Neural progenitor cell (in vitro differentiated cells): ENCODE data around the gene PPP2R2D. TPM values are rescaled to one million over a fixed set of nuclear protein-coding genes. Genes with fewer than 3 reads are reported as not detected.

Experiments
- DNase-seq: peaks from one replicate; pipeline ENCODE4 v3.0.0-alpha.2; 2016; ENCODE audit warnings: low spot score
- H2AFZ ChIP-seq: fragments of 200-600 bp; sonication (generic); replicated peaks from 2 replicates; pipeline ENCODE4 v1.6.1; 2016; ENCODE audit warnings: antibody characterized with exemption
- H3F3A ChIP-seq: fragments of 200-600 bp; sonication (generic); 2 replicates; pipeline ENCODE4 v1.6.1; 2016; ENCODE audit warnings: antibody characterized with exemption, low read depth
- H3K27ac ChIP-seq: fragments of 200-600 bp; sonication (generic); 2 replicates; pipeline ENCODE4 v1.5.1; 2016; ENCODE audit warnings: mild to moderate bottlenecking
- H3K27me3 ChIP-seq: fragments of 200-600 bp; sonication (generic); 2 replicates; pipeline ENCODE4 v1.6.1; 2016; ENCODE audit warnings: mild to moderate bottlenecking, moderate library complexity
- H3K36me3 ChIP-seq: fragments of 200-600 bp; sonication (generic); 2 replicates; pipeline ENCODE4 v1.5.1; 2016
- H3K4me1 ChIP-seq: fragments of 200-600 bp; sonication (generic); 2 replicates; pipeline ENCODE4 v1.6.1; 2016; ENCODE audit warnings: mixed run types
- H3K4me2 ChIP-seq: fragments of 200-600 bp; sonication (generic); 2 replicates; pipeline ENCODE4 v1.6.1; 2016
- H3K4me3 ChIP-seq: fragments of 200-600 bp; sonication (generic); 2 replicates; pipeline ENCODE4 v1.5.1; 2016
- H3K79me2 ChIP-seq: fragments of 200-600 bp; sonication (generic); 2 replicates; pipeline ENCODE4 v1.6.1; 2016; ENCODE audit warnings: low read depth
- H3K9ac ChIP-seq: fragments of 200-600 bp; sonication (generic); 2 replicates; pipeline ENCODE4 v1.6.1; 2016
- H3K9me3 ChIP-seq: fragments of 200-600 bp; sonication (generic); 2 replicates; pipeline ENCODE4 v1.5.1; 2016; ENCODE audit warnings: low read depth
- H4K20me1 ChIP-seq: fragments of 200-600 bp; sonication (generic); 2 replicates; pipeline ENCODE4 v1.6.1; 2016; ENCODE audit warnings: low read depth
- H3K27ac Mint-ChIP-seq: 3 replicates; pipeline ENCODE4 v1.8.0; 2021; ENCODE audit warnings: mixed read lengths
- H3K27me3 Mint-ChIP-seq: 2 replicates; pipeline ENCODE4 v1.8.0; 2022; ENCODE audit warnings: low read depth, mild to moderate bottlenecking, inconsistent platforms, moderate library complexity, mixed read lengths; ENCODE audit not compliant: insufficient read depth
- H3K36me3 Mint-ChIP-seq: 3 replicates; pipeline ENCODE4 v1.8.0; 2021; ENCODE audit warnings: mixed read lengths
- H3K4me1 Mint-ChIP-seq: 3 replicates; pipeline ENCODE4 v1.8.0; 2021; ENCODE audit warnings: mixed read lengths
- H3K4me3 Mint-ChIP-seq: 3 replicates; pipeline ENCODE4 v1.8.0; 2021; ENCODE audit warnings: mild to moderate bottlenecking, moderate library complexity, mixed read lengths
- H3K9me3 Mint-ChIP-seq: 3 replicates; pipeline ENCODE4 v1.8.0; 2020; ENCODE audit warnings: mixed read lengths
- CTCF ChIP-seq: fragments of 200-600 bp; sonication (generic); IDR thresholded peaks from 2 replicates; pipeline ENCODE4 v1.5.1; 2017; ENCODE audit warnings: antibody characterized with exemption, mild to moderate bottlenecking
- EZH2 ChIP-seq: fragments of 200-600 bp; sonication (generic); IDR thresholded peaks from 2 replicates; pipeline ENCODE4 v1.6.1; 2017; ENCODE audit warnings: antibody characterized with exemption, mild to moderate bottlenecking, moderate library complexity
- EZH2phosphoT487 ChIP-seq: fragments of 200-600 bp; sonication (generic); IDR thresholded peaks from 2 replicates; pipeline ENCODE4 v1.6.1; 2017; ENCODE audit warnings: antibody characterized with exemption
- total RNA-seq: library from RNA; depleted of rRNA; stranded (reverse); fragments of >200 nt; gene quantifications from 2 replicates; pipeline ENCODE4 v1.2.3, GENCODE V29; 2015; ENCODE audit warnings: low replicate concordance

The PPP2R2D gene
- total RNA-seq, 1 donor from 2014 or later, result 28.1 TPM

GRCh38 chr10:131896403-131896802 lies 4.4 kb upstream of the PPP2R2D start:
- Mint-ChIP-seq H3K27ac (no peak overlapping the region), H3K4me3 (no peak overlapping the region)

GRCh38 chr10:131897297-131897899 lies 3.4 kb upstream of the PPP2R2D start:
- H3K4me1 ChIP-seq, result peaks cover 6% of the 10 kb centered on the region
- no peaks in the 10 kb centered on the region for H3K36me3 Mint-ChIP-seq
- no peaks in the 10 kb centered on the region for H3K9me3 Mint-ChIP-seq
- peaks cover 10% of the 10 kb centered on the region for H4K20me1 ChIP-seq
- H3K27ac Mint-ChIP-seq, result no peak overlapping the region
- peaks cover 3% of the 10 kb centered on the region for H3F3A ChIP-seq
- no peak overlapping the region for H3K27ac ChIP-seq
- H2AFZ ChIP-seq, result no peak overlapping the region
- no peaks in the 10 kb centered on the region for H3K36me3 ChIP-seq
- H3K4me1 Mint-ChIP-seq, result peaks cover 17% of the 10 kb centered on the region
- no peaks in the 10 kb centered on the region for H3K9me3 ChIP-seq
- no peak overlapping the region for H3K9ac ChIP-seq
- no peak overlapping the region for H3K4me2 ChIP-seq
- H3K79me2 ChIP-seq, result peaks cover 13% of the 10 kb centered on the region
- no peak for TF ChIP-seq EZH2
- no peak for TF ChIP-seq EZH2phosphoT487
- no peak for TF ChIP-seq CTCF
- peaks cover 21% of the 10 kb centered on the region for H3K27me3 ChIP-seq
- DNase-seq, result no peak
- H3K4me3 ChIP-seq, result no peak overlapping the region
- H3K4me3 Mint-ChIP-seq, result peak overlapping the region; percentile 33
- peaks cover 21% of the 10 kb centered on the region for H3K27me3 Mint-ChIP-seq

More at GRCh38 chr10:131896403-131896802, 4.4 kb upstream of the PPP2R2D start:
- no peaks in the 10 kb centered on the region for H3K9me3 Mint-ChIP-seq
- H3K4me1 ChIP-seq, result no peaks in the 10 kb centered on the region
- no peaks in the 10 kb centered on the region for H3K9me3 ChIP-seq
- TF ChIP-seq EZH2 (no peak), EZH2phosphoT487 (no peak), CTCF (no peak)
- peaks cover 21% of the 10 kb centered on the region for H3K27me3 ChIP-seq
- H3K9ac ChIP-seq, result no peak overlapping the region
- no peak overlapping the region for H2AFZ ChIP-seq
- H3K4me2 ChIP-seq, result no peak overlapping the region
- H3K79me2 ChIP-seq, result peaks cover 3% of the 10 kb centered on the region
- no peaks in the 10 kb centered on the region for H3K36me3 ChIP-seq
- no peaks in the 10 kb centered on the region for H4K20me1 ChIP-seq
- no peak overlapping the region for H3K4me3 ChIP-seq
- no peak for DNase-seq
- H3F3A ChIP-seq, result peaks cover 3% of the 10 kb centered on the region
- peaks cover 24% of the 10 kb centered on the region for H3K27me3 Mint-ChIP-seq
- no peak overlapping the region for H3K27ac ChIP-seq
- peaks cover 10% of the 10 kb centered on the region for H3K4me1 Mint-ChIP-seq
- no peaks in the 10 kb centered on the region for H3K36me3 Mint-ChIP-seq

GRCh38 chr10:131898061-131898460 lies 2.7 kb upstream of the PPP2R2D start:
- DNase-seq, result no peak
- Histone ChIP-seq H3F3A (peaks cover 3% of the 10 kb centered on the region), H3K9me3 (no peaks in the 10 kb centered on the region), H3K36me3 (no peaks in the 10 kb centered on the region), H3K9ac (no peak overlapping the region), H3K79me2 (peaks cover 20% of the 10 kb centered on the region), H3K27me3 (peaks cover 21% of the 10 kb centered on the region), H4K20me1 (peaks cover 16% of the 10 kb centered on the region), H3K4me1 (peaks cover 6% of the 10 kb centered on the region), H3K4me3 (no peak overlapping the region), H3K27ac (no peak overlapping the region), H2AFZ (no peak overlapping the region), H3K4me2 (no peak overlapping the region)
- H3K27me3 Mint-ChIP-seq, result peaks cover 21% of the 10 kb centered on the region
- H3K9me3 Mint-ChIP-seq, result no peaks in the 10 kb centered on the region
- no peaks in the 10 kb centered on the region for H3K36me3 Mint-ChIP-seq
- H3K27ac Mint-ChIP-seq, result no peak overlapping the region
- H3K4me3 Mint-ChIP-seq, result no peak overlapping the region
- TF ChIP-seq CTCF (no peak), EZH2phosphoT487 (no peak), EZH2 (no peak)
- peaks cover 19% of the 10 kb centered on the region for H3K4me1 Mint-ChIP-seq
